ENCODE results near the gene IGFBP4. TPM values are rescaled to one million over a fixed set of nuclear protein-coding genes. Genes with fewer than 3 reads are reported as not detected.

The IGFBP4 gene
- total and polyA plus RNA-seq, 2 of the 4 experiments (the other 2 are of a cell fraction): 308 to 1,187 TPM

DNA sequence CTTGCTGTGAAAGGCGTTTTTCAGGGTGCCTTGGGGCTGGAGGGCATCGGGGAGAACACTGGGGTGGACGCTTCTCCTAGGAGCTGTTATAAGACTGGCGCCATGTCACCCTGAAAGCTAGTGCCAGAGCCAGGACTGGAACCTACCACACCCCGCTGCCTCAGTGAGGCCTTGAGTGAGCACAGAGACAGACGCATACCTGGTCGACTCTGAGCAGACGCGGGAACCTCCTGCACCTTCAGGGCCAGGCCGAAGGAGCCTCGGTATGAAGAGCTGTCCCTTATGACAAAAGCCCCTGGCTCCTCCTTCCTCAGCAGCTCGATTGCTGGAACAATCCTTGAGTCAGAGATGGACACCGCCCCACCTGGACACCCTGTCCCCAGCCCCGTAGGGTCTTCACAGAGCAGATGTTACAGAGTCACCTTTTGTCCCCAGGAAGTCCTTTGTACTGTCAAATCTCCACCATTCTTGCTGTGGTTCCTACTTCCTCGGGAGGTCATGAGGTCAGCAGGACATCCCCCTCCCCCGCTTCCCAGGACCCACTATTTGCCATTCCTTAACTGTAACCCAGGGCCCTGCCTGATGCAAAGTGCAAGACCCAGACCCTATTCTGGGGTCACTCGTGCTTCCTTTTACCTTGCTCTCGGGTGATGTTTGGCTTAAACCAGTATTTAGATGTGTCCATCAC lies 41.2 kb downstream of the IGFBP4 start:
- H2AFZ ChIP-seq (replicated peaks; ENCODE audit: low read length, poor library complexity): peak overlapping the region; percentile 23
- no TSS peak for BruUV-seq (replicated peaks)
- peak overlapping the region; percentile 98 for H3K18ac ChIP-seq (ENCODE audit: low read depth, low read length)
- DNase-seq (no peak), ATAC-seq (ENCODE audit: low read depth) (no peak)
- H2BK20ac ChIP-seq (ENCODE audit: low read depth, low read length): peak overlapping the region; percentile 93
- H3K9ac ChIP-seq (ENCODE audit: low read depth, low read length): peak overlapping the region; percentile 14; the same call in 1 of the 2 replicates
- peaks cover 49% of the 10 kb centered on the region for H3K9me1 ChIP-seq (ENCODE audit: insufficient read depth, low read length)
- POLR2A ChIA-PET (ENCODE audit: unreplicated experiment): no interaction called here
- H3K79me1 ChIP-seq (ENCODE audit: low read depth in 1 of 2, low read length in 2 of 2): peaks cover 0 to 25% of the 10 kb centered on the region in 2 experiments; a peak in 2 of 4 replicates
- H3K4me2 ChIP-seq (ENCODE audit: low read depth, low read length): no peak overlapping the region
- no peaks in the 10 kb centered on the region for H4K20me1 ChIP-seq (ENCODE audit: insufficient read depth, low read length)
- CTCF ChIA-PET: no interaction called here
- in situ Hi-C loops (cut with MboI; ENCODE audit: low sequenced_read_pairs) (no loop called here), intact Hi-C loops (cut with micrococcal nuclease) (no loop called here), dilution Hi-C loops (cut with HindIII; ENCODE audit: low sequenced_read_pairs, unreplicated experiment) (no loop called here)
- peak overlapping the region; percentile 99 for H2AK5ac ChIP-seq (ENCODE audit: low read depth, low read length)
- H3K14ac ChIP-seq (replicated peaks; ENCODE audit: low read depth, low read length): peak overlapping the region; percentile 86
- no peaks in the 10 kb centered on the region for H3K9me3 ChIP-seq (ENCODE audit: control insufficient read depth, insufficient read depth, low read length)
- peak overlapping the region; percentile 87 to 96 for H4K8ac ChIP-seq (ENCODE audit: low read depth in 2 of 2, low read length in 2 of 2)
- H3K4me1 ChIP-seq (ENCODE audit: control insufficient read depth, insufficient read depth, low read length): peaks cover 40% of the 10 kb centered on the region
- H3K4me3 ChIP-seq (ENCODE audit: insufficient read depth, low read depth, low read length): no peak overlapping the region
- H3K56ac ChIP-seq (ENCODE audit: extremely low read depth, insufficient read depth, low read length): 0 out of 2 replicates have a peak overlapping the region, but pooled peaks have one; percentile 84
- peak overlapping the region; percentile 95 for H2BK120ac ChIP-seq (ENCODE audit: low read depth, low read length)
- H2BK15ac ChIP-seq (ENCODE audit: low read depth, low read length): peak overlapping the region; percentile 94
- H3K27me3 ChIP-seq (ENCODE audit: control insufficient read depth, insufficient read depth, low read length): no peaks in the 10 kb centered on the region
- H4K91ac ChIP-seq (ENCODE audit: insufficient read depth, low read depth, low read length): peak overlapping the region; percentile 98
- peak overlapping the region; percentile 33 for H2AK9ac ChIP-seq (replicated peaks; ENCODE audit: low read depth, low read length, poor library complexity)
- H3K4ac ChIP-seq (ENCODE audit: low read depth, low read length): peak overlapping the region; percentile 95
- H2BK5ac ChIP-seq (ENCODE audit: low read depth, low read length, poor library complexity, severe bottlenecking): peak overlapping the region; percentile 97
- H4K5ac ChIP-seq (ENCODE audit: low read depth, low read length): peak overlapping the region; percentile 97
- 91% methylated on average over 9 of the region's 18 CpGs; no CpG with 5 or more reads in 1 of the 2 experiments for WGBS, 2 experiments (ENCODE audit: extremely low coverage in 2 of 2, insufficient read length in 1 of 2)
- H3K27ac ChIP-seq (ENCODE audit: insufficient read depth, low read length): peak overlapping the region; percentile 89
- TF ChIP-seq, protein P1, sequence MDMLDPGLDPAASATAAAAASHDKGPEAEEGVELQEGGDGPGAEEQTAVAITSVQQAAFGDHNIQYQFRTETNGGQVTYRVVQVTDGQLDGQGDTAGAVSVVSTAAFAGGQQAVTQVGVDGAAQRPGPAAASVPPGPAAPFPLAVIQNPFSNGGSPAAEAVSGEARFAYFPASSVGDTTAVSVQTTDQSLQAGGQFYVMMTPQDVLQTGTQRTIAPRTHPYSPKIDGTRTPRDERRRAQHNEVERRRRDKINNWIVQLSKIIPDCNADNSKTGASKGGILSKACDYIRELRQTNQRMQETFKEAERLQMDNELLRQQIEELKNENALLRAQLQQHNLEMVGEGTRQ (IDR thresholded peaks at IDR 0.05; ENCODE audit: low read depth, low read length): no peak
- no peak for TF ChIP-seq FOS (IDR thresholded peaks at IDR 0.05; ENCODE audit: low read depth, low read length)
- TF ChIP-seq CEBPB (IDR thresholded peaks at IDR 0.05; ENCODE audit: low read depth, low read length): no peak
- TF ChIP-seq RAD21 (IDR thresholded peaks at IDR 0.05; ENCODE audit: low read length): no peak
- TF ChIP-seq MAFK (IDR thresholded peaks at IDR 0.05; ENCODE audit: low read depth, low read length): no peak
- no peaks in the 10 kb centered on the region for H3K36me3 ChIP-seq (ENCODE audit: control insufficient read depth, insufficient read depth, low read length)
- H3K23ac ChIP-seq (ENCODE audit: low read depth, low read length): peak overlapping the region; percentile 44; the same call in 1 of the 2 replicates
